OCI-LY7 (cell line): ENCODE results near the gene ITGB2. TPM values are rescaled to one million over a fixed set of nuclear protein-coding genes. Genes with fewer than 3 reads are reported as not detected.

Experiments
- BruUV-seq: library from RNA; stranded (reverse); fragments of 400-500 nt; replicated peaks from 2 replicates; lab custom pipeline; 2021; lab: Mats Ljungman, UMichigan
- CTCF ChIA-PET: fragments of 300-600 bp; sonication (Branson Sonifier 250); formaldehyde crosslinking; loops from one replicate; lab custom pipeline; 2022; ENCODE audit warnings: antibody characterized with exemption; ENCODE audit not compliant: unreplicated experiment; lab: Charles Lee
- POLR2A ChIA-PET: fragments of 300-600 bp; sonication (Branson Sonifier 250); formaldehyde crosslinking; loops from one replicate; lab custom pipeline; 2022; ENCODE audit warnings: antibody characterized with exemption; lab: Charles Lee
- DNase-seq: peaks from one replicate; pipeline ENCODE4 v3.0.0-alpha.2; 2015; ENCODE audit warnings: low spot score
- H2AFZ ChIP-seq: fragments of 200-600 bp; sonication (generic), shearing (Covaris generic); 2 replicates; pipeline ENCODE4 v1.6.1; 2014; ENCODE audit warnings: mild to moderate bottlenecking, antibody characterized with exemption, low read length, moderate library complexity
- H3K27ac ChIP-seq: fragments of 200-600 bp; sonication (generic); 2 replicates; pipeline ENCODE4 v1.5.1; 2014; ENCODE audit warnings: mixed run types, low read depth, mild to moderate bottlenecking, moderate library complexity, low read length, inconsistent platforms; ENCODE audit not compliant: poor library complexity, severe bottlenecking
- H3K36me3 ChIP-seq: fragments of 200-600 bp; sonication (generic); 2 replicates; pipeline ENCODE4 v1.6.1; 2014; ENCODE audit warnings: mild to moderate bottlenecking, antibody characterized with exemption, low read length, moderate library complexity, mixed read lengths; ENCODE audit not compliant: insufficient read depth
- H3K4me1 ChIP-seq: fragments of 200-600 bp; sonication (generic); 2 replicates; pipeline ENCODE4 v1.5.1; 2014; ENCODE audit warnings: mild to moderate bottlenecking, low read length; ENCODE audit not compliant: insufficient read depth, poor library complexity, severe bottlenecking
- H3K4me2 ChIP-seq: fragments of 200-600 bp; sonication (generic); 2 replicates; pipeline ENCODE4 v1.6.1; 2014; ENCODE audit warnings: mild to moderate bottlenecking, low read length
- H3K4me3 ChIP-seq: fragments of 200-600 bp; sonication (generic); 2 replicates; pipeline ENCODE4 v1.5.1; 2014; ENCODE audit warnings: mild to moderate bottlenecking, low read depth, low read length; ENCODE audit not compliant: poor library complexity, severe bottlenecking
- H3K79me2 ChIP-seq: fragments of 200-600 bp; sonication (generic); 2 replicates; pipeline ENCODE4 v1.6.1; 2016; ENCODE audit warnings: low read depth, mild to moderate bottlenecking, low read length, moderate library complexity, mixed read lengths; ENCODE audit not compliant: insufficient read depth
- H3K9me2 ChIP-seq: fragments of 200-600 bp; sonication (generic); 2 replicates; pipeline ENCODE4 v1.6.1; 2016; ENCODE audit warnings: mild to moderate bottlenecking, low read length, mixed read lengths; ENCODE audit not compliant: insufficient read depth
- H3K9me3 ChIP-seq: fragments of 200-600 bp; sonication (generic); 2 replicates; pipeline ENCODE4 v1.6.1; 2014; ENCODE audit warnings: mild to moderate bottlenecking, mixed run types, low read length, mixed read lengths
- H4K20me1 ChIP-seq: fragments of 200-600 bp; sonication (generic); 2 replicates; pipeline ENCODE4 v1.6.1; 2014; ENCODE audit warnings: mild to moderate bottlenecking, antibody characterized with exemption, low read length, moderate library complexity, mixed read lengths; ENCODE audit not compliant: insufficient read depth
- CTCF ChIP-seq: fragments of 200-600 bp; sonication (generic); conservative IDR thresholded peaks from 2 replicates; pipeline ENCODE4 v1.5.1; 2014; ENCODE audit warnings: mild to moderate bottlenecking, antibody characterized with exemption, low read length, moderate library complexity, mixed read lengths
- EZH2phosphoT487 ChIP-seq: fragments of 200-600 bp; sonication (generic); IDR thresholded peaks from 2 replicates; pipeline ENCODE4 v1.6.1; 2018; ENCODE audit warnings: low read depth, borderline replicate concordance, mild to moderate bottlenecking, mixed run types, antibody characterized with exemption, low read length, moderate library complexity, mixed read lengths
- intact Hi-C: fragments of 100-400 bp; cut with micrococcal nuclease; formaldehyde crosslinking; loops from one replicate; pipeline ENCODE4 v1.10.0; 2022; ENCODE audit not compliant: unreplicated experiment
- total RNA-seq, 2 experiments: library from RNA; depleted of rRNA in 1 of 2; stranded (reverse); fragments of >200 nt in 1 of 2; shearing (Covaris generic) in 1 of 2; gene quantifications; 2 replicates each; pipeline ENCODE4 v1.2.3, GENCODE V29; 2014 to 2022

ITGB2 gene
- total RNA-seq, 2 experiments from 2014 or later = 11.6 to 78.9 TPM

- H3K9me3 ChIP-seq = no peaks in the 10 kb centered on the region
- ChIA-PET CTCF (no interaction called here), POLR2A (no interaction called here)
- no peak for DNase-seq
- no peak overlapping the region for H3K4me2 ChIP-seq
- no peak overlapping the region for H2AFZ ChIP-seq
- no peak for TF ChIP-seq EZH2phosphoT487
- no peak overlapping the region for H3K27ac ChIP-seq
- H4K20me1 ChIP-seq = peaks cover 12% of the 10 kb centered on the region; the same call in 1 of the 2 replicates
- H3K36me3 ChIP-seq = peaks cover 11% of the 10 kb centered on the region; the same call in 1 of the 2 replicates
- H3K79me2 ChIP-seq = peaks cover 34% of the 10 kb centered on the region; the same call in 1 of the 2 replicates
- no peak overlapping the region for H3K4me3 ChIP-seq
- peaks cover 23% of the 10 kb centered on the region for H3K4me1 ChIP-seq
- intact Hi-C loops = no loop called here
- H3K9me2 ChIP-seq = no peaks in the 10 kb centered on the region
- no TSS peak for BruUV-seq
Measured at GRCh38 chr21:44867999-44868700, 52.5 kb downstream of the ITGB2 start.

- peaks cover 10% of the 10 kb centered on the region; the same call in 1 of the 2 replicates for H4K20me1 ChIP-seq
- no peak overlapping the region for H3K4me2 ChIP-seq
- H3K9me3 ChIP-seq = no peaks in the 10 kb centered on the region
- H3K4me1 ChIP-seq = peaks cover 22% of the 10 kb centered on the region
- peaks cover 31% of the 10 kb centered on the region; the same call in 1 of the 2 replicates for H3K79me2 ChIP-seq
- H3K9me2 ChIP-seq = no peaks in the 10 kb centered on the region
- intact Hi-C loops = no loop called here
- DNase-seq = no peak
- ChIA-PET POLR2A (interaction anchor here (0.6 kb wide), 1 partner anchor 18 kb away, joined by 3 read pairs; no protein-coding TSS in a partner anchor), CTCF (no interaction called here)
- TF ChIP-seq EZH2phosphoT487 = no peak
- TF ChIP-seq CTCF = no peak
- peaks cover 11% of the 10 kb centered on the region; the same call in 1 of the 2 replicates for H3K36me3 ChIP-seq
- no peak overlapping the region for H3K4me3 ChIP-seq
- no TSS peak for BruUV-seq
- no peak overlapping the region for H2AFZ ChIP-seq
- H3K27ac ChIP-seq = no peak overlapping the region
Measured at GRCh38 chr21:44867464-44867863, 53.2 kb downstream of the ITGB2 start.

DNA sequence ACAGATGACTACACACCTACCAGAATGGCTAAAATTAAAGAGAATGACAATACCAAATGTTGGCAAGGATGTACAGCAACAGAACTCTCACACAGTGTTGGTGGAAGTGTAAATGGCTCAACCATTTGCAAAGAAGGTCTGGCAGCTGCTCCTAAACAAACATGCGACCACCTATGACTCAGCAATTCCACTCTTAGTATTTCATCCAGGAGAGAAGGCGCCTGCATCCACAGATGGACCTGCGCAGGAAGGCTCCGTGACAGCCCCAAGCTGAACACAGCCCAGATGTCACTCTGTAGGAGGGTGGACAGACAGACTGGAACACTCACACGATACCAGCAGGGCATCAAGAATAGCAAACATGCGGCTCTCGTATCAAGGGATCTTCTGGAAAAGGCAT is 53.9 kb downstream of the ITGB2 start:
- H4K20me1 ChIP-seq = peaks cover 4% of the 10 kb centered on the region; the same call in 1 of the 2 replicates
- no peak for TF ChIP-seq CTCF
- no peak for TF ChIP-seq EZH2phosphoT487
- H3K27ac ChIP-seq = no peak overlapping the region
- no TSS peak for BruUV-seq
- ChIA-PET CTCF (no interaction called here), POLR2A (interaction anchor here (0.6 kb wide), 1 partner anchor 18 kb away, joined by 3 read pairs; no protein-coding TSS in a partner anchor)
- no peak overlapping the region for H2AFZ ChIP-seq
- H3K79me2 ChIP-seq = peaks cover 26% of the 10 kb centered on the region; the same call in 1 of the 2 replicates
- H3K9me2 ChIP-seq = no peaks in the 10 kb centered on the region
- no peak for DNase-seq
- peaks cover 15% of the 10 kb centered on the region for H3K4me1 ChIP-seq
- peaks cover 11% of the 10 kb centered on the region; the same call in 1 of the 2 replicates for H3K36me3 ChIP-seq
- no peak overlapping the region for H3K4me2 ChIP-seq
- no peaks in the 10 kb centered on the region for H3K9me3 ChIP-seq
- no peak overlapping the region for H3K4me3 ChIP-seq
- intact Hi-C loops = no loop called here
